ENCODE results near the gene PPARA. TPM values are rescaled to one million over a fixed set of nuclear protein-coding genes. Genes with fewer than 3 reads are reported as not detected.

PPARA gene
- total RNA-seq, 1 donor from 2014 or later: 13.0 TPM

DNA sequence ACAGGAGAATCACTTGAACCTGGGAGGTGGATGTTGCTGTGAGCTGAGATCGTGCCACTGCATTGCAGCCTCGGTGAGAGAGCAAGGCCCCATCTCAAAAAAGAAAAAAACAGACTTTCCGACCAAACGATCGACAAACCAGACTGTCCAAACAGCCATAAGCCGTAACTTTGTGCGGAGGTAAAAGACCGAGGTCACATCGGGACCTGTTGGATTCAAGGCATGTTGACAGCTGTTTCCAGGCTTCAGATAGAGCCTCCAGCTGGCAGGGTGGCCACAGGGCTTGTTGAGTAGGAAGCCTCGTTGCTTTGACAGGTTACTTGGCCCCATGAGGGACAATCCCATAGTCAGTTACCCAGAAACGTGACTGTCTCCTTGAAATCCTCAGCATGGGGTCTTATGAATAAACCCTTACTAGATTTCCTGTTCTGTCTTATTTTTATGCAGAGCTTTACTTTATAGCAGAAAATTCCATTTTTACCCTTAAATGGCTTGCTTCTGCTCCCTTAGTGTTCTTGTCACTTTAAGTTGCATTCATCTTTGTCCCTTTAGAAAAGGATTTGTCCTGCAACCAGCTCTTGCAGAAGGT lies 22.3 kb downstream of the PPARA start:
- H3K27me3 Mint-ChIP-seq (ENCODE audit: low read depth): no peaks in the 10 kb centered on the region
- no peak overlapping the region for H3K27ac Mint-ChIP-seq
- H3K4me3 Mint-ChIP-seq: no peak overlapping the region
- no peak for DNase-seq (ENCODE audit: low spot score in 2 of 2, unreplicated experiment in 2 of 2)
- H3K9me3 Mint-ChIP-seq: peaks cover 8% of the 10 kb centered on the region
- H3K36me3 Mint-ChIP-seq: peaks cover 11% of the 10 kb centered on the region
- TF ChIP-seq, protein P1, sequence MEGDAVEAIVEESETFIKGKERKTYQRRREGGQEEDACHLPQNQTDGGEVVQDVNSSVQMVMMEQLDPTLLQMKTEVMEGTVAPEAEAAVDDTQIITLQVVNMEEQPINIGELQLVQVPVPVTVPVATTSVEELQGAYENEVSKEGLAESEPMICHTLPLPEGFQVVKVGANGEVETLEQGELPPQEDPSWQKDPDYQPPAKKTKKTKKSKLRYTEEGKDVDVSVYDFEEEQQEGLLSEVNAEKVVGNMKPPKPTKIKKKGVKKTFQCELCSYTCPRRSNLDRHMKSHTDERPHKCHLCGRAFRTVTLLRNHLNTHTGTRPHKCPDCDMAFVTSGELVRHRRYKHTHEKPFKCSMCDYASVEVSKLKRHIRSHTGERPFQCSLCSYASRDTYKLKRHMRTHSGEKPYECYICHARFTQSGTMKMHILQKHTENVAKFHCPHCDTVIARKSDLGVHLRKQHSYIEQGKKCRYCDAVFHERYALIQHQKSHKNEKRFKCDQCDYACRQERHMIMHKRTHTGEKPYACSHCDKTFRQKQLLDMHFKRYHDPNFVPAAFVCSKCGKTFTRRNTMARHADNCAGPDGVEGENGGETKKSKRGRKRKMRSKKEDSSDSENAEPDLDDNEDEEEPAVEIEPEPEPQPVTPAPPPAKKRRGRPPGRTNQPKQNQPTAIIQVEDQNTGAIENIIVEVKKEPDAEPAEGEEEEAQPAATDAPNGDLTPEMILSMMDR (IDR thresholded peaks at IDR 0.05; ENCODE audit: unreplicated experiment): no peak
- no peaks in the 10 kb centered on the region for H3K4me1 Mint-ChIP-seq

DNA sequence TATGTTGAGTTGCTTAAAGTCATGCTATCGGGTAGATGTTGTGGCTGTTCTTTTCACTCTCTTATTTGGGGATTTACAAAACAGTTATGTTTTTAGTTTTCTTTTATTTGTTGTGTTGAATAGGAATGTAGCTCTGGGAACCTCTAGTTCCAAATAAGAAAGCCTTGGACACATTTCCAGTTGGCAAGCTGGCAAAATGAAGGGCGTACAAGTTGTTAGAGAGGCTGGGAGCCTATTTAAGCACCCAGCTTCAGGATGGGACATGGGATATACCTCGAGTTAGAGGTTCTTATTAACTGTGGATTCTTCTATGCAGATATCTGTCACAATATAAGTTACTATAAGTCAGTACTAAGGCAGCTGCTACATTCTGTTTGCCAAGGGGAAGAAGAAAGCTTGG lies 22.8 kb downstream of the PPARA start:
- DNase-seq (ENCODE audit: low spot score in 2 of 2, unreplicated experiment in 2 of 2): no peak
- TF ChIP-seq, protein P1 (IDR thresholded peaks at IDR 0.05; ENCODE audit: unreplicated experiment): no peak
- no peaks in the 10 kb centered on the region for H3K4me1 Mint-ChIP-seq
- H3K36me3 Mint-ChIP-seq: peaks cover 14% of the 10 kb centered on the region
- no peak overlapping the region for H3K4me3 Mint-ChIP-seq
- H3K27me3 Mint-ChIP-seq (ENCODE audit: low read depth): no peaks in the 10 kb centered on the region
- H3K9me3 Mint-ChIP-seq: peaks cover 12% of the 10 kb centered on the region
- H3K27ac Mint-ChIP-seq: no peak overlapping the region

DNA sequence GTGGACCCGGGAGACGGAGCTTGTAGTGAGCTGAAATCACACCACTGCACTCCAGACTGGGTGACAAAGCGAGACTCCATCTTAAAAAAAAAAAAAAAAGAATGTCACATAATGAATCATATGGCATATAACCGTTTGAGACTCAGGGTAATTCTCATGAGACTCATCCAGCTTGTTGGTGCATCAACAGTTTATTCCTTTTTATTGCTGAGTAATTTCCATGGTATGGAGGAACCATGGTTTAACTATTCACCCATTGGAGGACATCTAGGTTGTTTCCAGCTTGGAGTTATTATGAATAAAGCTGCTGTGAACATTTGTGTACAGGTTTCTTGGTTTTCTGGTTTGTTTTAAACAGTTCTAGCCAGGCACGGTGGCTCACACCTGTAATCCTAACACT lies 25.3 kb downstream of the PPARA start:
- TF ChIP-seq, protein P1 (IDR thresholded peaks at IDR 0.05; ENCODE audit: unreplicated experiment): no peak

DNA sequence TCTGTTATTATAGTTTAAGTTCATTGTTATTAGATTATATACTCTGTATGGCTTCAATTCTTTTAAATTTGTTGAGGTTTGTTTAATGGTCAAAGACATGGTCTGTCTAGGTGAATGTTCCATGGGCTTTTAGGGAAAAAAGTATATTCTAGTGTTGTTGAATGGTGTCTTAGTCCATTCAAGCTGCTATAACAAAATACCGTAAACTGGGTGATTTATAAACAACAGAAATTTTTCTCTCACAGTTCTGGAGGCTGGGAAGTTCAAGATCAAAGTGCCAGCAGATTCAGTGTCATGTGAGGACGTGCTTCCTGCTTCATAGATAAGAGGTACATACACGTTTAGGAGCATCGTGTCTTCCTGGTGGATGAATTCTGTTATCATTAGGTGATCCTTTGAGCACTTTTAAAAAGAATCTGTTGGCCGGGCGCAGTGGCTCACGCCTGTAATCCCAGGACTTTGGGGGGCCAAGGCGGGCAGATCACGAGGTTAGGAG lies 26.2 kb downstream of the PPARA start:
- H3K9me3 Mint-ChIP-seq: peaks cover 38% of the 10 kb centered on the region
- no peaks in the 10 kb centered on the region for H3K4me1 Mint-ChIP-seq
- H3K27ac Mint-ChIP-seq: no peak overlapping the region
- no peak for DNase-seq (ENCODE audit: low spot score in 2 of 2, unreplicated experiment in 2 of 2)
- TF ChIP-seq, protein P1 (IDR thresholded peaks at IDR 0.05; ENCODE audit: unreplicated experiment): no peak
- no peaks in the 10 kb centered on the region for H3K27me3 Mint-ChIP-seq (ENCODE audit: low read depth)
- peaks cover 46% of the 10 kb centered on the region for H3K36me3 Mint-ChIP-seq
- H3K4me3 Mint-ChIP-seq: no peak overlapping the region

More for the DNA sequence above, 25.3 kb downstream of the PPARA start:
- no peak overlapping the region for H3K4me3 Mint-ChIP-seq
- H3K27me3 Mint-ChIP-seq (ENCODE audit: low read depth): no peaks in the 10 kb centered on the region
- H3K27ac Mint-ChIP-seq: no peak overlapping the region
- H3K36me3 Mint-ChIP-seq: peaks cover 37% of the 10 kb centered on the region
- no peaks in the 10 kb centered on the region for H3K4me1 Mint-ChIP-seq
- DNase-seq (ENCODE audit: low spot score in 2 of 2, unreplicated experiment in 2 of 2): no peak
- H3K9me3 Mint-ChIP-seq: peaks cover 29% of the 10 kb centered on the region

DNA sequence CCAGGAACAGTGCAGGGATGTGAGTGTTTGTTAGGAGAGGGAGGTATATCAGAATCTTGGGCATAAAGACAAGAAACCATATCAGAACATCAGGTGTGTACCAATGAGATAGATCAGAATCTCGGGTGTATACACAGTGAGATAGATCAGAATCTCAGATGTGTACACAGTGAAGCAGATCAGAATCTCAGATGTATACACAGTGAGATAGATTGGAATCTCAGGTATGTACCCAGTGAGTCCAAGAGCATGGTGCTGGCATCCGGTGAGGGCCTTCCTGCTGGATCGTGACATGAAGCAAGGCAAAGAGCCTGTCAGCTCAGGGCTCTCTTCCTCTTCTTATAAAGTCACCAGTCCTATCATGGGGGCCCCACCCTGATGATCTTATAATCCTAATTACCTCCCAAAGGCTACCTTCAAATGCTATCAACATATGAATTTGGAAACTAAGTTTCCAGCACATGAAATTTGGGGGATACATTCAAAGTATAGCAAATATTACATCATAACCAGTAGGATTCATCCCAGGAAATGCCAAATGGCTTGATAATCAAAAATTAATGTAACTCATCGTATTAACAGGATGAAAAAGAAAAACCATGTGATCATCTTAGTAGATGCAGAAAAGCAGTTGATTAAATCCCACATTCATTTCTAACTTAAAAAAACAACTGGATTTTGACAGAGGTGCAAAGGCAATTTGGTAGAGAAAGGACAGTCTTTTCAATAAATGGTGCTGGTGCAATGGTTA lies 28.6 kb downstream of the PPARA start:
- H3K4me3 Mint-ChIP-seq: no peak overlapping the region
- no peaks in the 10 kb centered on the region for H3K27me3 Mint-ChIP-seq (ENCODE audit: low read depth)
- H3K36me3 Mint-ChIP-seq: peaks cover 61% of the 10 kb centered on the region
- TF ChIP-seq, protein P1 (IDR thresholded peaks at IDR 0.05; ENCODE audit: unreplicated experiment): no peak
- H3K9me3 Mint-ChIP-seq: peaks cover 50% of the 10 kb centered on the region
- H3K27ac Mint-ChIP-seq: no peak overlapping the region
- no peaks in the 10 kb centered on the region for H3K4me1 Mint-ChIP-seq
- DNase-seq (ENCODE audit: low spot score in 2 of 2, unreplicated experiment in 2 of 2): no peak

Data from mesothelial cell of epicardium (in vitro differentiated cells).